ENCODE measurements around the gene PES1. TPM values are rescaled to one million over a fixed set of nuclear protein-coding genes. Genes with fewer than 3 reads are reported as not detected.
A peak's percentile ranks its signal among the peaks of the same experiment; 100 is the strongest.

PES1 gene
- polyA plus RNA-seq, 3 donors from 2014 or later, result 25.8 to 41.9 (median 34.5) TPM

DNA sequence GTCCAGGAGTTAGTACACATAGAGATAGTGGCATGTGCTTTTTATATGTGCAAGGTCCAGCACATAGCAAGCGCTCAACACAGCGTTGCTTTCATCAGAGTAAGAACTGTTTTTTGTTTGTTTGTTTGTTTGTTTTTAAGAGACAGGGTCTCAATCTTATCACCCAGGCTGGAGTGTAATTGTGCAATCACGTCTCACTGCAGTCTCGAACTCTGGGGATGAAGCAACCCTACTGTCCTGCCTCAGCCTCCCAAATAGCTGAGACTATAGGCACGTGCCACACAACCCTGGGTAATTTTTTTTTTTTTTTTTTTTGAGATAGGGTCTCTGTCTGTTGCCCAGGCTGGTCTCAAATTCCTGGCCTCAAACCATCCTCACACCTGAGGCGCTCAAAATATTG, 26.1 kb upstream of the PES1 start:
- no peaks in the 10 kb centered on the region for H3K36me3 Mint-ChIP-seq
- peaks cover 2 to 5% (median 3%) of the 10 kb centered on the region in 3 donors for H3K27me3 Mint-ChIP-seq (ENCODE audit: low read depth in 3 of 3)
- no peaks in the 10 kb centered on the region for H3K4me1 Mint-ChIP-seq
- no peaks in the 10 kb centered on the region for H3K9me3 Mint-ChIP-seq
- no peak overlapping the region for H3K4me3 Mint-ChIP-seq
- no peak overlapping the region for H3K27ac Mint-ChIP-seq
- no peak for DNase-seq

DNA sequence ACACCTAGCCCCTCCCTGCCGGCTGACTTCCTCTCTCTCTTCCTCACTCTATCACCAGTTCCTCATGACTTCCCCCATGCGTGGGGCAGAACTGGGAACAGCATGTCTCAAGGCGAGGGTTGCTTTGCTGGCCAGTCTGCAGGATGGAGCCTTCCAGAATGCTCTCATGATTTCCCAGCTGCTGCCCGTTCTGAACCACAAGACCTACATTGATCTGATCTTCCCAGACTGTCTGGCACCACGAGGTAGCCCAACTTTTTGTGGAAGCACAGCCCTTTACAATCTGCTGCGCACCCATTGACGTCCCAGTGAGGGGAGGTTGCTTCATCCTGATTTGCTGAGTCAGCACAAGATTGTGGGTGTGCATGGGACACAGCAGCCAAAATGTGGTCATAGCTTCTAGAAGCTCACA, 23.8 kb upstream of the PES1 start:
- H3K36me3 Mint-ChIP-seq, result no peaks in the 10 kb centered on the region
- H3K4me3 Mint-ChIP-seq, result no peak overlapping the region
- H3K27ac Mint-ChIP-seq, result peak overlapping the region in 1 of 6 donors; percentile 35
- no peaks in the 10 kb centered on the region for H3K9me3 Mint-ChIP-seq
- DNase-seq, result no peak
- H3K27me3 Mint-ChIP-seq (ENCODE audit: low read depth in 3 of 3), result peaks cover 0 to 3% (median 2%) of the 10 kb centered on the region in 3 donors
- H3K4me1 Mint-ChIP-seq, result no peaks in the 10 kb centered on the region

DNA sequence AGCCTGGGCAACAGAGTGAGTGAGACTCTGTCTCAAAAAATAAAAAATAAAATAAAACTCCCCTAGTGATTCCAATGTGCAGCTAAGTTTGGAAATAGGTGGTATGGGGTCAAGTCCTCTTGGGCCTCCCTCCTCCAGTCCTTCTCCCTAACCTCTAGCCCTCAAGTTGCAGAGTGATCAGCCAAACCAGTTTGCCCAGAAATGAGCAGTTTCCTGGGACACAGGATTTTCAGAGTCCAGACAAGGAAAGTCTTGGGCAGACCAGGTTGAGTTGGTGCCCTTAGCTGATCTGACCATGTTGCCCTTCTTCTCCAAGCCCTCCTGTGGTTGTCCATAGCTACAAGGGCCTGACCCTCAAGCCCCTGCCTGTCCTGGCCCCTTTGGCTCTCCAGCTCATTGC, 23.2 kb upstream of the PES1 start:
- Mint-ChIP-seq H3K4me1 (no peaks in the 10 kb centered on the region), H3K27me3 (ENCODE audit: low read depth in 3 of 3) (peaks cover 0 to 3% (median 2%) of the 10 kb centered on the region in 3 donors), H3K36me3 (no peaks in the 10 kb centered on the region), H3K4me3 (no peak overlapping the region), H3K27ac (no peak overlapping the region), H3K9me3 (no peaks in the 10 kb centered on the region)
- no peak for DNase-seq

DNA sequence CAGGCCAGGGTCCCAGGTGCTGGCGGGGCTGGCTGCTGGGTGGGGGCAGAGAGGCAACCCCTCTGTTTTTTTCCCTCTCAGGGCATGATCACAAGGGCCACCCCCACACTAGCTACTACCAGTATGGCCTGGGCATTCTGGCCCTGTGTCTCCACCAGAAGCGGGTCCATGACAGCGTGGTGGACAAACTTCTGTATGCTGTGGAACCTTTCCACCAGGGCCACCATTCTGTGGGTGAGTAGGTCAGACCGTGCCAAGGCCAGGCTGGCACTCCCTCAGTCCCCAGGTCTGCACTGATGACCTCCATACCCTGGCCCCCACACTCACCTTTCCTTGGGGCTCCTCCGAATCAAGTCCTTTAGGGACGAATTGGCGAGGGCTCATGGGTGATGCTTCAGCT, 22.6 kb upstream of the PES1 start:
- Mint-ChIP-seq H3K27me3 (ENCODE audit: low read depth in 3 of 3) (peaks cover 0 to 3% (median 2%) of the 10 kb centered on the region in 3 donors), H3K9me3 (no peaks in the 10 kb centered on the region), H3K4me3 (no peak overlapping the region), H3K36me3 (no peaks in the 10 kb centered on the region), H3K27ac (no peak overlapping the region), H3K4me1 (no peaks in the 10 kb centered on the region)
- DNase-seq, result no peak

DNA sequence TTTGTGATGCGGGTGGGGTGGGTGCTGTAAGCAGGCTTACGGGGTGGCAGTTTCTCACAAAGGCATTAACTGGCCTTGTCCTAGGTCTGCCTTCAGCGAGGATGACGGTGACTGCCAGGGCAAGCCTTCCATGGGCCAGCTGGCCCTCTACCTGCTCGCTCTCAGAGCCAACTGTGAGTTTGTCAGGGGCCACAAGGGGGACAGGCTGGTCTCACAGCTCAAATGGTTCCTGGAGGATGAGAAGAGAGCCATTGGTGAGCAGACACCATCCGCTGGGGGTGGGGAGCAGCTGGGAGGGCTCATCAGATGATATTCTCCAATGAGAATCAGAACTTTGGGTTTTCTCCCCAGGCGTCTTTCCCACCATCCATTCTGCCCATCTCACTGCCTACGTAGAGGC, 21.1 kb upstream of the PES1 start:
- no peaks in the 10 kb centered on the region for H3K36me3 Mint-ChIP-seq
- no peak overlapping the region for H3K4me3 Mint-ChIP-seq
- no peaks in the 10 kb centered on the region for H3K9me3 Mint-ChIP-seq

DNA sequence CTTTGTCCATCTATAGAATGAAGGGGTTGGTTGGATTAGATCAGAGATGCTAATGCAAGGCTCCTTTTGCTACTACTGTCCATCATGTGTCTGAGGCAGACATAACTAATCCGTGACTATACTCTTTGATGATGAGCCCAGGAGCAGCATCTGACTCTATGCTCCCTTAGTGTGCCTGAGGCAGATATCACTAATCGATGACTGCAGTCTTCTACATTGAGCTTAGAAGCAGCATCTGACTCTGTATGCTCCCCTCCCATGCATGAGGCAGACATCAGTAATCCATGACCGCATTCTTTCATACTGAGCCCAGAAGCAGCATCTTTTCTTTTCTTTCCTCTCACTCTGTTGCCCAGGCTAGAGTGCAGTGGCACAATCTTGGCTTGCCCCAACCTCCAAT, 19.5 kb upstream of the PES1 start:
- Mint-ChIP-seq H3K4me3 (no peak overlapping the region), H3K27me3 (ENCODE audit: low read depth in 3 of 3) (peaks cover 0 to 5% (median 2%) of the 10 kb centered on the region in 3 donors), H3K9me3 (no peaks in the 10 kb centered on the region), H3K4me1 (peaks cover 11 to 14% of the 10 kb centered on the region in 2 donors), H3K27ac (no peak overlapping the region), H3K36me3 (no peaks in the 10 kb centered on the region)
- no peak for DNase-seq

More for the DNA sequence above, 21.1 kb upstream of the PES1 start:
- H3K27ac Mint-ChIP-seq, result no peak overlapping the region
- H3K27me3 Mint-ChIP-seq (ENCODE audit: low read depth in 3 of 3), result peaks cover 0 to 3% (median 2%) of the 10 kb centered on the region in 3 donors
- DNase-seq, result no peak
- no peaks in the 10 kb centered on the region for H3K4me1 Mint-ChIP-seq

GRCh38 chr22:30610299-30610698, 18.6 kb upstream of the PES1 start:
- DNase-seq, result no peak
- Mint-ChIP-seq H3K4me1 (peaks cover 19 to 23% of the 10 kb centered on the region in 2 donors), H3K36me3 (no peaks in the 10 kb centered on the region), H3K27ac (no peak overlapping the region), H3K9me3 (no peaks in the 10 kb centered on the region), H3K4me3 (no peak overlapping the region), H3K27me3 (ENCODE audit: low read depth in 3 of 3) (peaks cover 0 to 3% (median 0%) of the 10 kb centered on the region in 3 donors)

DNA sequence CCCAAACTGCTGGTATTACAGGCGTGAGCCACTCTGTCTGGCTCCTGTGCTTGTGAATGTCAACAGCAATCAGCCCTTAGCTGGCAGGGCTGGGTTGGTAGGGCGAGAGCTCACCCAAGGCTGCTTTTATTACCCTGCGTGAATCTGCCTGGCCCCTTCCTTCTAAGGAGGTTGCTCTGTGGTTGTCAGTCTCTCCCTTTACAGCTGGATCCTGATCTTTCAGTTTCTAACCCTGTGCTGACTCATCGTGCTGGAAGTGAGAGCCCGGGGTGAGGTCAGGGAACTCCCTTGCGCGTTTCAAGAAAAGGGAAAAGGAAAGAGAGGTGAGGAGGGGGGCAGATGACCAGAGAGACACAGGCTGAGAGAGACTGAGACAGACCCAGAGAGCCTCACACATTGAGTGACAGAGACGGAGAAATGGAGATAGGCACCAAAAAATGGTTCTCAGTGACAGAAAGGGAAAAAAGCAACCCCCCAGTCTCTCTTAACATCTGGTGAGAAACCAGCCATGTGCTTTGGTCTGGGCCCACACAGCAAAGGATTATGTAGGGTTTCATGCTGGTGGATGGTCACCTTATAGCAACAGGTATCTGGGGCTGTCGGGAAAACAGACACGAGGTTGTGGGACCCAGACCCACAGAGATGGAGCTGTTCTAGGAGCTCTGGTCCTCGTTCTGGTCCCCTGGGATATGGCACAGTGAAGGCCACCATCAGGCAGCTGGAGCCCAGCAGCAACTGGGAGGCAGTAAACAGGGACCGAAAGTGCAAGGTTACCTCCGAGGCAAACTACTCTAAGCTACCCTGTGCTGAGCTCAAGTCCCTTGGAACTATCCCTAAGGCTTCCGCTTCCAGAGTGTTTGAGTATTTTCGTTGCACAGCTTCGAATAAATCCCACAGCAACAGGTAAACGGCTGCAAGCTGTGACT, 17.8 kb upstream of the PES1 start:
- peak overlapping the region in 1 of 6 donors; percentile 65 for H3K27ac Mint-ChIP-seq
- H3K4me1 Mint-ChIP-seq, result peaks cover 19 to 24% of the 10 kb centered on the region in 2 donors
- DNase-seq, result no peak
- peak overlapping the region in 3 of 5 donors; percentile 4 to 52 (median 45) for H3K4me3 Mint-ChIP-seq
- no peaks in the 10 kb centered on the region for H3K36me3 Mint-ChIP-seq
- no peaks in the 10 kb centered on the region for H3K9me3 Mint-ChIP-seq
- H3K27me3 Mint-ChIP-seq (ENCODE audit: low read depth in 3 of 3), result peaks cover 0 to 3% (median 0%) of the 10 kb centered on the region in 3 donors

DNA sequence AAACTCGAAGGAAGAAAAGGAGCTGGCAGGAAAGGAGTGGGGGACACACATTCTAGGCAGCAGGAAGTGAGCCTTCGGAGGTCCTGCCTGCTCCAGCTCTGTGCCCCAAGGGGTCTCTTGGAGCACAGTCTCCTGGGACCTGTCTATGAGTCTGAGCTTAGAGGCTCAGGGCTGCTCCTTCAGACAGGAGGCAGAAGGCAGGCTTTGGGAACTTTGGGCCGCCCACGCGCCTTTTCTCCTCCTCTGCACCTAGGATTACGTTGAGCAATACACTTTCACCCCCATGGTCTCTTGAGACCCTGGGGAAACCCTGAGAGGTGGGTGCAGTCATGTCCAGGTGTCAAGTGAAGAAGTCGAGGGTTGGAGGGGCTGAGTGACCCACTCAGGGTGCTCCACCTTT, 16.2 kb upstream of the PES1 start:
- H3K4me1 Mint-ChIP-seq, result peaks cover 19 to 24% of the 10 kb centered on the region in 2 donors
- peaks cover 0 to 3% (median 0%) of the 10 kb centered on the region in 3 donors for H3K27me3 Mint-ChIP-seq (ENCODE audit: low read depth in 3 of 3)
- DNase-seq, result no peak
- peak overlapping the region in 1 of 5 donors; percentile 18 for H3K4me3 Mint-ChIP-seq
- H3K36me3 Mint-ChIP-seq, result no peaks in the 10 kb centered on the region
- H3K9me3 Mint-ChIP-seq, result no peaks in the 10 kb centered on the region
- H3K27ac Mint-ChIP-seq, result no peak overlapping the region

DNA sequence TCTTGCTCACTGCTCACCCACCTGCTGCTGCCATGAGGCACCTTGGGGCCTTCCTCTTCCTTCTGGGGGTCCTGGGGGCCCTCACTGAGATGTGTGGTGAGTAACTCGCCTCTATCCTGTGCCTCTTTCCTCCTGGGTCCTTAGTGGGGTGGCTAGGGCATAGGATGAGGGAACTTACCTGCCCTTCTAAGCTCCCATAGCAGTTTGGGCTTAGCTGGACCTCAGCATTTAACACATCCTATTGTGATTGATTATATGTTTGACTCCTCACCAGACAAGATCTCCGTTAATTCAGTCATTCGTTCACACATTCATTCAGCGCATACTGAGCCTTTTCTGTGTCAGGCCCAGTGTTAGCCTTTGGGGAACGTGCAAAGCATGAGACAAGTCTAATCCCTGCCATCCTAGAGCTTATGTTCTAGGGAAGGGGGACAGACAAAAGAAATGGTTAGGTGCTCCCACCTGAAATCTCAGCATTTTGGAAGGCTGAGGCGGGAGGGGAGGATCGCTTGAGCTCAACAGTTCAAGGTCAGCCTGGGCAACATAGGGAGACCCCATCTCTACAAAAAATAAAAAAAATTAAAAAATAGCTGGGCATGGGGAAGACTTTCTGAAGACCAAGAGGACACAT, 15.7 kb upstream of the PES1 start:
- Mint-ChIP-seq H3K4me3 (peak overlapping the region; percentile 87 to 90 (median 88)), H3K27ac (peak overlapping the region in 4 of 6 donors; percentile 40 to 84 (median 70)), H3K4me1 (peaks cover 19 to 24% of the 10 kb centered on the region in 2 donors), H3K27me3 (ENCODE audit: low read depth in 3 of 3) (peaks cover 0 to 3% (median 0%) of the 10 kb centered on the region in 3 donors), H3K36me3 (no peaks in the 10 kb centered on the region), H3K9me3 (no peaks in the 10 kb centered on the region)
- no peak for DNase-seq

GRCh38 chr22:30606455-30607299, 15.0 kb upstream of the PES1 start, which contains the start of gene TCN2:
Gene TCN2 (plus strand): TSS chr22:30607174. CDS start chr22:30607332, 158 bp downstream.
- DNase-seq, result peak; percentile 16 to 19 (median 17)
- Mint-ChIP-seq H3K36me3 (no peaks in the 10 kb centered on the region), H3K4me3 (peak within 1 kb of the TSS; percentile 87 to 90 (median 88)), H3K27ac (peak within 1 kb of the TSS in 5 of 6 donors; percentile 40 to 84 (median 69)), H3K4me1 (peaks cover 19 to 24% of the 10 kb centered on the region in 2 donors), H3K9me3 (no peaks in the 10 kb centered on the region), H3K27me3 (ENCODE audit: low read depth in 3 of 3) (peaks cover 0 to 3% (median 2%) of the 10 kb centered on the region in 3 donors)

DNA sequence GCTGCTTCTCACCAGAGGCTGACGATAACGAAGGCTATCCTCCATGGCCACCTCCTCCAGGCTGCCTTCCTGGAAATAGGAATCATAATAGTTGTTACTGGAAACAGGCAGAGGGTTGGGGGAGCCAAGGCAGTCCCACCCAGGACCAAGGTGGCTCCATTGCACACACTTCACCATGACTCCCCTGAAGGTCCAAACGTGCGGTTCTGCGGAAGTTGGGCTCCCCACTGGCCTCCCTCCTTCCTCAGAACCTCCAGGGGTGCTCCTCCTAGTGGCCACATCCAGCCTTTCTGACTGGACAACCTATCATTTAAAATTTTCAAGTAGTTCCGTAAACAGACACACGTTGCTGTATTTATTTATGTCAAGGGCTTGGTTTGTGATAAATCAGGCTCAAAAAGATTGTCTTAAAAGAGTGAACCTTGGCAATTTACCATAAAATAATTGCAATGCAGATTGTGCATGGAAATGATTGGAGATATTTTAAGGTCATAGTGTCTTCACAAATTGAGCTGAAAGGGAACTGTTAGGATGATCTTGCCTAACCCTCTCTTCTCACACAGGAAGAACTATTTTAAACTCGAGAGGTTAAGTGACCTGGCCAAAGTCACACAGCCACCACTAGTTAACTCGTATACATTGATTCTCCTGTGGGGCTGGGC, 13.9 kb upstream of the PES1 start:
- Mint-ChIP-seq H3K9me3 (no peaks in the 10 kb centered on the region), H3K4me1 (peaks cover 19 to 24% of the 10 kb centered on the region in 2 donors), H3K36me3 (no peaks in the 10 kb centered on the region), H3K27ac (peak overlapping the region in 5 of 6 donors; percentile 36 to 83 (median 54)), H3K27me3 (ENCODE audit: low read depth in 3 of 3) (peaks cover 0 to 3% (median 2%) of the 10 kb centered on the region in 3 donors), H3K4me3 (peak overlapping the region; percentile 65 to 90 (median 87))
- DNase-seq, result peak; percentile 22 to 34 (median 29)

DNA sequence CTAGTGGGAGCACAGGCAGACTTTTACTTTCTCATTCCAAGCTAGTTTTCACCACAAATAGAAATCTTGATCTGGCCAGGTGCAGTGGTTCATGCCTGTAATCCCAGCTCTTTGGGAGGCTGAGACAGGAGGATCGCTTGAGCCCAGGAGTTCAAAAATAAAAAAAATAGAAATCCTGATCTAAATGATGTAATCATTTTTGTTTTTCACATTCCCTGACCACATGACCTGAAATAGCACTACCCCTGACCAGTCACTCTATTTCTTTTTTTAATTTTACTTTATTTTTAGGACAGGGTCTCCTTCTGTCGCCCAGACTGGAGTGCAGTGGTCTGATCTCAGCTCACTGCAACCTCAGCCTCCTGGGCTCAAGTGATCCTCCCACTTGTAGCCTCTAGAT, 13.0 kb upstream of the PES1 start:
- no peaks in the 10 kb centered on the region for H3K9me3 Mint-ChIP-seq
- peaks cover 0 to 3% (median 2%) of the 10 kb centered on the region in 3 donors for H3K27me3 Mint-ChIP-seq (ENCODE audit: low read depth in 3 of 3)
- no peak overlapping the region for H3K4me3 Mint-ChIP-seq
- no peak overlapping the region for H3K27ac Mint-ChIP-seq
- no peak for DNase-seq
- peaks cover 19 to 24% of the 10 kb centered on the region in 2 donors for H3K4me1 Mint-ChIP-seq
- no peaks in the 10 kb centered on the region for H3K36me3 Mint-ChIP-seq

Measured in immature natural killer cell (primary cell).